NCI-H1105 (cell line): ENCODE measurements around the gene ARRDC5.
"Not testable (repeated sequence)": the region's sequence is repeated elsewhere in the genome, so short reads cannot be mapped to it uniquely, and the experiment has no call there.

Source experiments
- DNase-seq: peaks from one replicate; lab custom pipeline; 2025; lab: John Stamatoyannopoulos, UW

The ARRDC5 gene

DNA sequence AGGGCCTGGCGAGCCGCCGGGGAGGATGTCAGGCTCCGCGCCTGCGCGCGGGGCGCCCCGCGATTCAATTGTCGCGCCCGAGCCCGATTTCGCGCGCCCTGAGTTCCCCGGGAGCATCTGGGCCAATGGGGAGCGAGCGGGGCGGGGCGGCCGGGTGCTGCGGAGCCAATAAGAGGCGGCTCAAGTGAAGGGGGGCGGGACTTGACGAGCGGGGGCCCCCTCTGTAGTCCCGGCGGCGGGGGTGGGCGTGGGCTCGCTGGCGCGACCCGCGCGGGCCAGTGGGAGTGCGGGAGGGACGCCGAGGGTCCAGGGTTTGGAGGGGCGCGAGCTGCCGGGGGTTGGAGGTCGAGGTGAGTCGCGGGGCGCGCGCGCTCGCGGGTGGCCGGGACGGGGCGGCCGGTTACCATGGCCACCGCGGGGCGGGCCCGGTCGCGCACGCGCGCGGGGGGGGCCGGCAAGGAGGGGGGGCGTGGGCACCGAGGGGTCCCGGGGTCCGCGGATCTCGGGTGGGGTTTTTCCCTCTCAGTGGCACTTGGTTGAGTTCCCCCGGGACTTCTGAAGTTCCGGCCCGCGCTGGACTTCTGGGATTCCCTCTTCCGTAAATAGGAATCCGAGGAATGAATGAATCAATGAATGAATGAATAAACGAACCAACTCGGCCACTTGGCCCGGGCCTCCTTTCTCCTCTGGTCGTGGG, 7.3 kb upstream of the ARRDC5 start:
- DNase-seq, result peak; percentile 94

DNA sequence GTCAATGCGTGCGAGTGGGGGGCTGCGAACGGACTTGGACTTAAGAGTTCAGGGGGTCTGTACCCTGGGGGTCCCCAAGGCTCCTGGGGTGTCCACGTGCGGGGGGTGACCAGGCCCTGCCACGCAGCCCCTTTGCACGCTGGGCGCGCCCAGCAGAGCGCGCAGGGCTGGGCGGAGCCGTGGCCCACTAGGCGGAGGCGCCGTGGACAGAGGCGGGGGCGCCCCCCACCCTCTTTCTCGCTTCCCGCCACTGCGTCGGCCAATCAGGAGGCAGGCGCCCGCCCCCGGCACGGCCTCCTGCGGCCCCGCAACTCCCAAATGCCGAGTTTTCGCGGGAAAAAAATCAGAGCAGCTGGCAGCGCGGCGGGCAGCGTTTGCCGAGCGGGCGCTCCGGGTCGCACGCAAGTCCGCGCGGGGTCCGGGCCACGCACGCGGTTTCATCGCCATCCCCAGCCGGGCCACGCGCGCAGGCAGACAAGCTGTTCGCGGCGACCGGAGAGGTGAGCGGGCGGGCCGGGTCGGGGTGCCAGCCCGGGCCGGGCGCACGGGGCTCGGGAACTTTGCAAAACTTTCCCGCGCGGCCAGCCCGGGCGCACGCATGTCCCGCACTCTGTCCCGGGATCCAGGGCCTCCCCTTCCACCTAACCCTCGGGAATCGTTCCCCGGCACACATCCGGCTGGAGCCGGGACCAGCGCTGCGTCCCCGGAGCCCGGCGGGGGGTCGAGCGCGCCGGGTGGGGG, 6.6 kb upstream of the ARRDC5 start, which contains the start of gene UHRF1:
TSS of gene UHRF1 (plus strand) at position 346 of the 741 bp plus-strand sequence. CDS start 1,385 bp downstream, outside the sequence.
- DNase-seq, result peak; percentile 55

DNA sequence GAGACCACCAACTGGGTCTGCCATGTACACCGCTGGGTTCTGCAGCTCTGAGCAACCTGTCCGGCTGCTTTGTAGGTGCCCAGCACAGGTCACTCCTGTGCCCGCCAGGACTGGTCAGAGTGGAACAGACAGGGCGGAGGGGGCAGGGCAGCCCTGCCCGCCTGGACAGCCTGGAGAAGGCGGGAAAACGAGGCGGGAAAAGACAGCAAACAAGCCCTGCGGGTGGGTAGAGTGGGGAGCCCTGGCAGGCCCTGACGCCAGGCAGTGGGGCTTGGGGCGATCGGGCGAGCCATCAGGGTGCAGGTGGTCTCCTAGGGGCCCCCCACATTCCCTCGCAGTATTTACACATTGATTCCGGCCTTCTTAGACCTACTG, 6.1 kb upstream of the ARRDC5 start:
- no peak for DNase-seq

DNA sequence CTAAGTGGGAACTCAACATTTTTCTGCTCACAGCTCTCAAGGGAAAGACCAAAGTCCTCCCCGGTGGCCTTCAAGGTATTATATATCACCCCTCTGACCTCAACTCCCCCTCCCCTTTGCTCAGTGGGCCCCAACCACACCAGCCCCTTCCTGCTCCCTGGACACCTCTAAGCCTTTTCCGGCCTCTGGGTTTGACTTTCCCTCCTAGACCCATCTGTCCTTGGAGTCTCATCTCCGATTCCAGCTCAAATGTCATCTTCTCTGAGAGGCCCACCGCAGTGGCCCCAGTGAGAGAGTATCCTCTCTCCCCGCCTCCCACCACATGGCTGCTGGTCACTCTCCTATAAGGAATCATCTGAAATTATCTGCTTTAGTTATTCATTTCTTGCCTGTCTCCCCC, 5.7 kb upstream of the ARRDC5 start:
- no peak for DNase-seq

DNA sequence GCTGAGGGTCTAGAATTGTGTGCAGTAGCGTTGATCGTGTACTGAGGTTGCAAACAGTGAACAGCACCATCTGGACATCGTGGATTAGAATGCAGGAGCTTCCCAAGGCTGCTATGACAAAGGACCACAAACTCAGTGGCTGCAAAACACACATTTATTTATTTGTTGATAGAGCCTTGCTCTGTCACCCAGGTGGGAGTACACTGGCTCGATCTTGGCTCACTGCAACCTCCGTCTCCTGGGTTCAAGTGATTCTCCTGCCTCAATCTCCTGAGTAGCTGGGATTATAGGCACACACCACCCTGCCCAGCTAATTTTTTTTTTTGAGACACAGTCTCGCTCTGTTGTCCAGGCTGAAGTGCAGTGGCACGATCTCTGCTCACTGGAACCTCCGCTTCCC, 4.3 kb upstream of the ARRDC5 start:
- no peak for DNase-seq

DNA sequence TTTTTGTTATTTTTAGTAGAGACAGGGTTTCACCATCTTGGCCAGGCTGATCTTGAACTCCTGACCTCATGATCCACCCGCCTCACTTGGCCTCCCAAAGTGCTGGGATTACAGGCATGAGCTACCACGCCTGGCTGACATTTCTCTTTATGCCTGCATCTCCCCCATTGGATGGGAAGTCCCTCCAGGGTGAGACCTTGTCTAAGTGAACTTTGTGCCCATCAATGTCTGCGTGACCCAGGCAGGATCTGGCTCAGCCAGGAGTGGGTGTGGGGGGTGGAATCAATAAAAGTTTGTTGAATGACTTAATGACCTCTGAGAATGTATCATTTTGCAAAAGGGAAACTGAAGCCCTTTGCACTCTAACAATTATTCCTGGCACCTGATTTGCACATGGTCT, 1.8 kb upstream of the ARRDC5 start:
- no peak for DNase-seq

DNA sequence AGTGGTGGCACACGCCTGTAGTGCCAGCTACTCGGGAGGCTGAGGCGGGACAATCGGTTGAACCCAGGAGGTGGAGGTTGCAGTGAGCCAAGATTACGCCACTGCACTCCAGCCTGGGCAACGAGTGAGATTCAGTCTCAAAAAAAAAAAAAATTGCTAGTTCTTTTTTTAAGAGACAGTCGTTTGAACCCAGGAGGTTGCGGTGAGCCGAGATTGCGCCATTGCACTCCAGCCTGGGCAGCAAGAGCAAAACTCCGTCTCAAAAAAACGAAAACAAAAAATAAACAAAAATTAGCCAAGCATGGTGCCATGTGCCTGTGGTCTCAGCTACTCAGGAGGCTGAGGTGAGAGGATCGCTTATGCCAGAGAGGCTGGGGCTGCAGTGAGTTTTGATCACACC, 1.8 kb downstream of the ARRDC5 start:
- DNase-seq, result not testable (repeated sequence)

DNA sequence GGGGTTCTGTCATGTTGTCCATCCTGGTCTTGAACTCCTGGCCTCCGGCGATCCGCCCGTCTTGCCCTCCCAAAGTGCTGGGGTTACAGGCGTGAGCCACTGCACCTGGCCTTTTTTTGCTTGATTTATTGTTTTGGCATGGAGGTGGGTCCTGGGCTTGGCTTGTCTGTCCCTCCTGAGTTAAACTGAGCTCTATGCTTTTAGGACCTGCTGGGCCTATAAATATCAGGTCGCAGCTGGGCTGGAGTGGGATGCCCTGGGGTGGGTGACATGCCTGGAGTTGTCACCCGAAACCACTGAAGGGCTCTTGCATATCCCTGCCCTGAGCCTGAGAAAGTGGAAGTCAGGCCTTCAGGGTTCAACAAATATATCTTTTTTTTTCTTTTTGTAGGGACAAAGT, 5.5 kb downstream of the ARRDC5 start:
- no peak for DNase-seq

DNA sequence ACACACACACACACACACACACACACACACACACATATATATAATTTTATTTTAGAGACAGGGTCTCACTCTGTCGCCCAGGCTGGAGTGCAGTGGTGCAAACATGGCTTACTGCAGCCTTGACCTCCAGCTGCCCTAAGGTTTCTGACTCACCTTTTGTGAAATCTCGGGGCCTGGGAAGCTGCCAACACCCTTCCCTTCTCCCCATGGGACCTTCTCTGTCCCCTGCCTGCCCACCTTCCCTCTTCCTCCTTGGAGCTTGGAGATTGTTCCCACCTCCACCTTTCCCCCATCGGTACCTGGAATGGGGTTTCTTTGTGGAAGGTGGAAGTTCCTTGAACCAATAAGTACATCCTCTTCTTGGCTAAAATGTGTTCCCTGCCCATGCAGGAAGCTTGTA, 6.3 kb downstream of the ARRDC5 start:
- no peak for DNase-seq

DNA sequence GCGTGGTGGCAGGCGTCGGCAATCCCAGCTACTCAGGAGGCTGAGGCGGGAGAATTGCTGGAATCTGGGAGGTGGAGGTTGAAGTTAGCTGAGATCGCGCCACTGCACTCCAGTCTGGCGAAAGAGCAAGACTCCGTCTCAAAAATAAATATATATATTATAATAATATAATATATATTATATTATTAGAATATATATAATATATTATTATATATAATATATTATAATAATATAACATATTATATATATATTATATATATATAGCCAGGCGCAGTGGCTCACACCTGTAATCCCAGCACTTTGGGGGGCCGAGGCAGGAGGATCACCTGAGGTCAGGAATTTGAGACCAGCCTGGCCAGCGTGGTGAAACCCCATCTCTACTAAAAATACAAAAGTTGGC, 9.7 kb downstream of the ARRDC5 start:
- DNase-seq, result not testable (repeated sequence)

DNA sequence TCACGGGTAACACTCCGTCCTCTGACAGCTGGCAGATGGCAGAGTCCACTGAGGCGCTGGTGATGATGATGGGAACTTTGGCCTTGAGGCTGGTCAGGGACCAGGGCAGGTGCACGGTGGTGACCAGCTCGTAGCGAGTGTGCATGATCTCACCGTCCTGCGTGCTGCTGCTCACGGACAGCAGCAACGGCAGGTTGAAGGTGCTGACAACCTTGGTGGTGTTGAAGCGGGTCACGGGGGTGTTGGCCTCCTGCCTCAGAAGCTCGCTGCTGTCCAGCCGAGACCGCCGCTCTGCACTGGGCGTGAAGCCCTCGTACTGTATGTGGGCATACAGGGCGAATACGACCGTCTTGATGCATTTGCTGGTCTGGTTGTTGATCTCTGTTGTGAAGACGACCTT, 11.6 kb downstream of the ARRDC5 start:
- DNase-seq, result no peak

DNA sequence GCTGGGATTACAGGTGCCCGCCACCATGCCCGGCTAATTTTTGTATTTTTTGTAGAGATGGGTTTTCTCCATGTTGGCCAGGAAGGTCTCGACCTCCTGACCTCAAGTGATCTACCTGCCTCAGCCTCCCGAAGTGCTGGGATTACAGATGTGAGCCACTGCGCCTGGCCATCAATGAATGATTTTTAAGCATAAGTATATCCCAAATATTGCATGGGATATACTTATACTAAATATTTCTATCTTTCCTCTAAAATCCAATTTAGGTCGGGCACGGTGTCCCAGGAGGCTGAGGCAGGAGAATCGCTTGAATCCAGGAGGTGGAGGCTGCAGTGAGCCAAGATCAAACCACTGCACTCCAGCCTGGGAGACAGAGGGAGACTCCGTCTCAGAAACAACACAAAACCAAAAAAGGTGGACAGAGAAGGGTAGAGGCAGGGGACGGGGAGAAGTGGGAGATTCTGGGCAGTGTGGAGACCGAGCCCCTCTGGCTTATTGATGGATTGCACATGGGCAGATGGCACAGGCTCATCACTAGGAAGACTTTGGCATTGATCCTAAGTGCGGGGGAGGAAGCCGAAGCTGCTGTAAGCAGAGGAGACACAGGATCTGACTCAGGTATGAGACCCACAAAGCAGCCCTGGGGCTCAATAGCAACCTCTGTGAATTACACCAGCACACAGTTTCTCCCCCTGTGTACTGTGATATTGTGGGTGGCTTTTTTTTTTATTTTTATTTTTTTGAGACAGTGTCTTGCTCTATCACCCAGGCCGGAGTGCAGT, 13.5 kb downstream of the ARRDC5 start:
- DNase-seq, result no peak

DNA sequence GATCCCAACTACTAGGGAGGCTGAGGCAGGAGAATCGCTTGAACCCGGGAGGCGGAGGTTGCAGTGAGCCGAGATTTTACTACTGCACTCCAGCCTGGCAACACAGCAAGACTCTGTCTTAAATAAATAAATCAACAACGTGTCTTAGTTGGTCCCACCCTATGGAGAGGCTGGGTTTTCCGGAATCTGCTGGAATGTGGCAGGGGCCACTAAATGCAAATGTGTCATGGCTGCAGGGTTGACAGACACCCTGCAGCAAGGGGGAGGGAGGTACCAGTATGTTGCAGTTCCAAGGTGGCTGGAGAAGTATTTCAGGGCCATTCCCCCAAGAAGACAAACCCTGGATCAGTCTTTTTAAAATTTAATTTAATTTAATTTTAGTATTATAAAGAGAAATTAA, 14.9 kb downstream of the ARRDC5 start:
- not testable (repeated sequence) for DNase-seq

DNA sequence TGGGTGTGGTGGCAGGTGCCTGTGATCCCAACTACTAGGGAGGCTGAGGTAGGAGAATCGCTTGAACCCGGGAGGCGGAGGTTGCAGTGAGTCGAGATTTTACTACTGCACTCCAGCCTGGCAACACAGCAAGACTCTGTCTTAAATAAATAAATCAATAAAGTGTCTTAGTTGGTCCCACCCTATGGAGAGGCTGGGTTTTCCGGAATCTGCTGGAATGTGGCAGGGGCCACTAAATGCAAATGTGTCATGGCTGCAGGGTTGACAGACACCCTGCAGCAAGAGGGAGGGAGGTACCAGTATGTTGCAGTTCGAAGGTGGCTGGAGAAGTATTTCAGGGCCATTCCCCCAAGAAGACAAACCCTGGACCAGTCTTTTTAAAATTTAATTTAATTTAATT, 17.7 kb downstream of the ARRDC5 start:
- not testable (repeated sequence) for DNase-seq

DNA sequence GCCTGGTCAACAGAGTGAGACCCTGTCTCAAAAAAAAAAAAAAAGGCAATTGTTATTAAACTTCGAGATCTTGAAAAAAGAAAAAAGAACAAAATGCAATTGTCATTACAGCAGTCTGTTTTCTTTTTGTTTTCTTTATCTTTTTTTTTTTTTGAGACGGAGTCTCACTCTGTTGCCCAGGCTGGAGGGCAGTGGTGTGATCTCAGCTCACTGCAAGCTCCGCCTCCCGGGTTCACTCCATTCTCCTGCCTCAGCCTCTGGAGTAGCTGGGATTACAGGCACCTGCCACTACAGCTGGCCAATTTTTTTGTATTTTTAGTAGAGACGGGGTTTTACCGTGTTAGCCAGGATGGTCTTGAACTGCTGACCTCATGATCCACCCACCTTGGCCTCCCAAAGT, 19.8 kb downstream of the ARRDC5 start:
- not testable (repeated sequence) for DNase-seq

DNA sequence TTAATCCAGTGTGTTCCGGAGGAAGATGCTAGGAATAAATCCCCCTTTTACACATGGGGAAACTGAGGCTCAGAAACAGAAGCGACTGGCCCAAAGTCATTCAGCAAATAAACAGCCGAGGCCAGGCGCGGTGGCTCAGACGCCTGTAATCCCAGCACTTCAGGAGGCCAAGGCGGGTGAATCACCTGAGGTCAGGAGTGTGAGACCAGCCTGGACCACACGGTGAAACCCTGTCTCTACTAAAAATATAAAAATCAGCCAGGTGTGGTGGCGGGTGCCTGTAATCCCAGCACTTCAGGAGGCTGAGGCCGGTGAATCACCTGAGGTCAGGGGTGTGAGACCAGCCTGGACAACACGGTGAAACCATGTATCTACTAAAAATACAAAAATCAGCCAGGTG, 23.7 kb downstream of the ARRDC5 start:
- DNase-seq, result no peak

DNA sequence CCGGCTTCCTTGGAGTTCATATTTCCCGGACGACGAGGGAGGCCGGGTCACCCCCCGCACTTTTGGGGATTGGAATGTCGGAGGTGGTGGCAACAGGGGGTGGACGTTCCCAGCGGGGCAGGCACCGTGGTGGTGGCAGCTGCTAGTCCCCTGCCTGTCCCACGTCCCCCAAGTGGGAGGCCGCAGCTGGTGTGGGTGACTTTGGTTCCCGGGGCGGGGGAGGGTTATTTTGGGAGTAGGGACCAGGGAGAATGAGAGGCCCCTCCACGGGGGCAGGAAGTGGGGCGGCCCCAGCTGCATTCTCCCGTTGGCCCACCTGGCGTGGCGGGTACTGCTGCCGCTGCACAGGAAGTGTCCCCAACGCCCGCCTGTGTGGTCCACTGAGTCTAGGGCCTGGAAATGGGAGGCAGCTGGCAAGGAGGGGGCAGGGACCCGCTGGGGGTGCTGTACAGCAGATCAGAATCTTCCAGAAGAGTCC, 24.2 kb downstream of the ARRDC5 start:
- DNase-seq, result no peak

DNA sequence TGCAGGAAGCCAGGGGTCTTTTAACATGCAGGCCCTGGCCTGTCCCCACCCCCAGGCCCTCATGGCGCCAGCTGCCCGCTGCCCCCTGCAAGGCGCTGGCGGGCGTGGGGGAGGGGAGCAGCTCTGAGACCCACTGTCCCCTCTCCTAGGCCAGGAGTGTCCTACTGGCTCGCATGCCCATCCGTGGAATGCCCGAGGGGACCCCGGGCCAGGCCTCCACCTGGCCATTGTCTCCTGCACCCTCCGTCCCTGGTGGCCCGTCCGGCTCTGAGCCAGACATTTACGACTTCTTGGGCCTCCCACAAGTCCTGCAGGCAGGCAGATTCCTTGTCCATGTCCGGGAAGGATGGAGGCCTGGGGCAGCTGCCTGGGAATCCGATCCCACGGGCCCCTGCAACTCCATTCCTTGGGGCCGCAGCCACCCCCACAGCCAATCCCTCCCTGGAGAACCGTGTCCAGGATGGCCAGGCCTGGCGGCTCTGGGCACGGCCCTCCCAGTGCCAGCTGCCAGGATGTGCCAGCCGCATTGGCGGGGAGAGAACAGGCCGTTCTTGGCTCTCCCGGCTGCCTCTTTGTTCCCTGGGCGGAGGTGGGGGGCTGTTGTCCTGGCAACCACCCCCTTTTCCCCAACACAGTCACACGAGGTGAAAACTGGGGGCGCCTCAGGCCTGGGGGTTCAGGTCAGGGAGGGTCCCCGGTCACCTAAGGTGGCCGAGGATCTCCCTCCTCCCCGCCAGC, 24.8 kb downstream of the ARRDC5 start:
- DNase-seq, result no peak

DNA sequence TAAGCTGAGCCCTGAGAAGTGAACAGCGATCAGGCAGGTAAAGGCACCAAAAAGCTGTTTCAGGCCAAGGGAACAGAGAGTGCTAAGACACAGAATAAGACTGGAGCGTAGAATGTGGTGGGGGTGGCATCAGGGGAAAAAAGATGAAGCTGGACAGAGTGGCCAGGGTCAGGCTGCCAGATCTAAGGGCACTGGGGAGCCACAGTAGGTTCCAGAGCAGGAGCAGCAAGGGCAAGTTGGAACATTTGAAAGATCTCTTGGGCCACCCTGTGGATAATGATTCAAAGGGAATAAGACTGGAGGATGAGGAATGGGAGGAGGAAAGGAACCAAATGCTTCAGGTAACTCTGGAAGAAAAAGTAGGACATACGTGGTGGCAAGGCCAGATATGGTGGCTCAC, 28.8 kb downstream of the ARRDC5 start:
- DNase-seq, result no peak

DNA sequence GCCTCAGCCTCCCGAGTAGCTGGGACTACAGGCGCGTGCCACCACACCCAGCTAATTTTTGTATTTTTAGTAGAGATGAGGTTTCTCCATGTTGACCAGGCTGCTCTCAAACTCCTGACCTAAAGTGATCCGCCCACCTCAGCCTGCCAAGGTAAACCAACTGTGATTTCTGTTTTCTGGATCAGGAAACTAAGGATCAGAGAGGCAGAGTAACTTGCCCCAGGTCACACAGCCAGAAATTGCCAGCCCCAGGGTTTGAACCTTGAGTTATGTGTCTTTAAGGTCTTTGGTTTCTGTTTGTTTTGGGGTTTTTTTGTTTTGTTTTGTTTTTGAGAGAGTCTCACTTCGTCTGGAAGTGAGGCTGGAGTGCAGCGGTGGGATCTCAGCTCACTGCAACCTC, 31.0 kb downstream of the ARRDC5 start:
- DNase-seq, result no peak

DNA sequence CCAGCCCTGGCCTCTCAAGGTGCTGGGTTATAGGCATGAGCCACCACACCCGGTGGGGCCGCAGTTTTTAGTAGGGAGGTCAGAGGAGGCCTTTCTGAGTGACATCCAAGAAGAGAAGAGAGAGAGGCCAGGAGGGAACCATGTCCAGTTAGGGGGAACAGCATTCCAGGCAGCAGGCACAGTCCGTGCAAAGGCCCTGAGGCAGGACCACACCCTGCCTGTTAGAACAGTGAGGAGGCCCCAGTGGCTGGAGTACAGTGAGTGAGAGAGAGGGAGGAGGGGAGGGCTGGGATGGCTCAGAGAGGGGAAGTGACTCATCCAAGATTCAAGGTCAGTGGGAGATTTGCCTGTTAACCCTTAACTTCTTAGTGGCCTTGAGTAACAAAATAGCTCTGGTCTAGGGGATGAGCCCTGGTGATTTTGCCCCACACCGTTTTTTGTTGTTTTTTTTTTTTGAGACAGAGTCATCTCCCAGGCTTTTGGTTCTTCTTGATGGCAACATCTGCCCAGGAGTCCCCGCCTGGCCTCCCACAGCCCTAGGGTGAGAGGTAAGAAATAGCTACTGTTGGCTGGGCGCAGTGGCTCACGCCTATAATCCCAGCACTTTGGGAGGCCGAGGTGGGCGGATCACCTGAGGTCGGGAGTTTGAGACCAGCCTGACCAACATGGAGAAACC, 32.5 kb downstream of the ARRDC5 start:
- no peak for DNase-seq
